RPMI8226 (cell line): ENCODE results near the gene MSI2.

Source experiments
- DNase-seq: peaks from one replicate; pipeline ENCODE4 v3.0.0-alpha.2; 2015

Gene MSI2

DNA sequence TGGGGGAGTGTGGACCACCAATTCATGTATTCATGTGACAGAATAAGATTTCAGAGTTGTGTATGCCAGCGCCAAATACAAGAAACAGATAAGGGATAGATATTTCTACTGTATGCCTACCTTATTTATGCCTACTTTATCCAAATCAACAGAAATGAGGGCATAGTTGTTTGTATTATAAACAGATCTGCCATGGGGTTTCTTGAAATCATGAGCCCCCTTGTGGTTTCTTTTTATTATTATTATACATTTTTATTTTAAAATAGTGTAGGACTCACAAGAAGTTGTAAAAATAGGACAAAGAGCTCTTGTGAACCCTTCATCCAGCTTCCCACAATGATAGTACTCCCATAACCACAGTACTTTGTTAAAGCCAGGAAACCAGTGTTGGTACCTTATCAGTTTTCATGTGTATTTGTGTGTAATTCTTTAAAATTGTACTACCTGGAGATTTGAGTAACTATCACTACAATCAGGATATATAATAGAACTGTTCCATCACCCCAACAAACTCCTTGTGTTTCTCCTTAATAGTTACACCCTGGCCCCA lies 259.4 kb downstream of the MSI2 start:
- no peak for DNase-seq

DNA sequence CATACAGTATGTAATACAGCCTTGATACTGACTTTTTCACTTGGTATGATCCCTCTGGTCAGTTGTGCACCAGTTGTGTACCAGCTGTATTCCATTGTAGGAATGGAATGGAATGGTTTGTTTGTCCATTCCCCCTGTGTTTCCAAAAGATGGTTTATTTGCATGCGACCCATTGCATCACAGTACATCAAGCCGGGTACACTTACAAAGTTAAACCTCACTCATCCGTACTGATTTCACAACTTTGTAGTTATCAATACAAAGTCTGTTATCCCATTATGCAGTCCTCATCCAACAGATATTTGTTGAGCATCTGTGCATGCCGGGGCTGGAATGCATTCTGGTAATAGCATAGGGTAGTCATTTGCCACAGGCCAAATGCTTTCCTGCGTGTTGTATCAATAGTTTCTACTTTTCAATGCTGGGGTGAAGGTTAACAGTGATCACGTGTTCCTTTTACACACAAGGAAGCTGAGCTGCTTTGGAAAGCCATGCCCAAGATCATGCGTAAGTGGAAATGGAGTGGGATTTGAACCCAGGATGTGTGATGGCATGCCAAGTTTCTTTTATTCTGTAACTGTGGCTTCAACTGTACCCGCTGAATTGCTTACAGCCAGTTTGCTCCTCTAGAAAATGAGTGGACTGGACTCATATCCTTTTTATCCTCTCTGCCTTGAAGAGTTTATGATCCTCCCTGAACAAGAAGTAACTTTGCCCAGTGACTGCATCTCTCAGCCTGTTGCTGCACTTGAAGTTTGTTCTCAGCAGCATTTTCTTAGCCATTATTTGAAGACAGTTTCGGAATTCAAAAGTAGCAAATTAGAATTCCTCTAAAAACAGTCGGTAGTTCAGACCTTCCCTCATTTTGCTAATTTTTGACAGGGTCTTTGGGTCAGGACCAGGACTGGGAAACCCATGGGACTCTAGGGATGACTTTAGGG lies 260.2 kb downstream of the MSI2 start:
- DNase-seq, result no peak

DNA sequence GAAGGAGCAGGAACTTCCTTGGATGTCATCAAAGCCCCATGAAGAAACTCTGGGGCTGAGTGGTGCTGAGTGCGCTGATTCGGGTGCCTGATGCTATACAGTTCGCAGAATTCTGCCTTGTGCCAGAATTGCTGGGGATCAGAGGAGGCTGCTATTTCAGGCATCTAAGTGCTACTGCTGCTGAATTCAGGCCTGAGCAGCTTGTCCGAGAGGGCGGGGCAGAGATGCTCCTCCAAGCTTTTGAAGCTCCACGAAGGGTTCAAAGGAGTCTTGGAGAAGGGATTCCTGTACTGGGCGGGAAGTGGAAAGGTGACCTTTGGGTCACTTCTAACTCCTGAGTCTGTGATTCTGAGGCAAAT lies 260.9 kb downstream of the MSI2 start:
- no peak for DNase-seq

- DNase-seq, result no peak
Observed at GRCh38 chr17:57517632-57518456, 261.5 kb downstream of the MSI2 start.

GRCh38 chr17:57518587-57519581 lies 262.6 kb downstream of the MSI2 start:
- DNase-seq, result no peak

GRCh38 chr17:57519800-57520199 lies 263.5 kb downstream of the MSI2 start:
- DNase-seq, result no peak

- DNase-seq, result no peak
Observed at GRCh38 chr17:57521606-57522005, 265.3 kb downstream of the MSI2 start.

- no peak for DNase-seq
Observed at GRCh38 chr17:57522042-57523005, 266.0 kb downstream of the MSI2 start.

DNA sequence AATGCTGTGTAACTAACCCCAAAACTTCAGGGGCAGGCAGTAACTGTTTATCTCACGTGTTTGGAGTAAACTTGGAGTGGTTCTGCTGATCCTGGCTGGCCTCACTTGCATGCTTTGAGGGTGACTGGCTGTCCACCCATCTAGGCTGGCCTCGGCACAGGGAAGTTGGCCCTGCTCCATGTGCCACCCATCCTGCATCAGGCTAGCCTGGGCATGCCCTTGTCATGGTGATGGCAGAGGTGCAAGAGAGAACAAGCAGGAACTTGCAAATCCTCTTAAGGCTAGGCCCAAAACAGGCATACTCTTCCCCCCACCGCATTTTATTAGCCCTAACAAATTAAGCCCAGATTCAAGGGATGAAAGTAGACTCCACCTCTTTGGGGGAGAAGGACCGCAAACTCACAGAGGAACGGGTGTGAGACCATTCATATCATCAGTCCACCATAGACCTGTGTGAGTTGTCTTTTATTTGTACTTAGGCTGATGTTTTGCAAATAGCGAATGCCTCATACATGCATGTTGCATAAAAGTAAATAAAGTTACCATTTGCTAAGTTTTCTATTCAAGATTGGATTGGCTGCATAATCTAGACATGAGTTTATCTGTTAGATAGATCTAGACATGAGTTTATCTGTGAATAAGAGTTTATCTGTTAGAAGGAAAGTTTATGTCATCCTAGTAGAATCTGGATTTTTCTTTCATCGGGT lies 267.8 kb downstream of the MSI2 start:
- DNase-seq, result no peak

DNA sequence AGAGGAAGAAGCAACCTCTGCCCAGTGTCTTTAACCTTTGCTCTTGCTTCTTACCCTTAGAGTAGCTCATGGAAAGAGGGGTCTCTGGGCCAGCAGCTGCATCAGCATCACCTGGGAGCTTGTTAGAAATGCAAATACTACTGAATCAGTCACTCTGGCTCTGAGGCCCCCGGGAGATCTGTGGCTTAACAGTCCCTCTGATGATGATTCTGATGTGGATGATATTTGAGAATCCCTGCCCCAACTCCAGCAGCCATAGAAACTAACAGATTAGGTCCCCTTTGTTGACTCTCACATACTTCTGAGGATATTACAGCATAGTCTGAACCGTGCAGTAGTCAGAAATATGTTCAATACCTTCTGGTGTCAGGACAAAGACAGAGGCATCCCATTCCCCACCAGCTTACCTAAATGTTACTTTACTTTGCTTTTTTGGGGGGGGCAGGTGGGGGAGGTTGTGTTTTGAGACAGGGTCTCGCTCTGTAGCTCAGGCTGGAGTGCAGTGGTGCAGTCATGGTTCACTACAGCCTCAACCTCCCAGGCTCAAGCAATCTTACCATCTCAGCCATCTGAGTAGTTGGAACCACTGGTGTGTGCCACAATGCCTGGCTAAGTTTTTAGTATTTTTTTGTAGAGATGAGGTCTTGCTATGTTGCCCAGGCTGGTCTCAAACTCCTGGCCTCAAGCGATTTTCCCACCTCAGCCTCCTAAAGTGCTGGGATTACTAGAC lies 268.7 kb downstream of the MSI2 start:
- DNase-seq, result no peak

- DNase-seq, result no peak
Observed at GRCh38 chr17:57527221-57528057, 271.1 kb downstream of the MSI2 start.

GRCh38 chr17:57528058-57528451 lies 271.7 kb downstream of the MSI2 start:
- DNase-seq, result no peak

- no peak for DNase-seq
Observed at GRCh38 chr17:57530026-57530425, 273.7 kb downstream of the MSI2 start.

DNA sequence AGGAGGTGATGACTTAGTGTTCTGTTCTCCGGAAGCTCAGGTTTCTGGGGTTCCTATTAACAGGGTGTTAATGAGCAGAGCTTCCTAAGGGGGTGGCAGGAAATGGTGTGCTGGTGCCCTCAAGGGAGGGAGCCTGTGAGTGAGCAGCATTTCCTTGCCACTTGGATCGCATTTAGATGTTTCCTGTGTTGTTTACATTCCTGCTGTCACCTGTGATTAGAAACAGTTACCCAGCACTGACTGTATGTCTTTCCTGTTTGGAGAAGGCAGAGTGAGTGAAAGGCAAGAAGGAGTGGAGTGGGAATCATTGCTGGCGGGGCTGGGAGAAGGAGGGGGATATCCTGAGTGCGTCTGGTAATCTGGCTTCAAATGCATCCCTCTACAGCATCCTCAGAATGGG lies 274.2 kb downstream of the MSI2 start:
- no peak for DNase-seq

GRCh38 chr17:57531078-57531477 lies 274.8 kb downstream of the MSI2 start:
- DNase-seq, result no peak

DNA sequence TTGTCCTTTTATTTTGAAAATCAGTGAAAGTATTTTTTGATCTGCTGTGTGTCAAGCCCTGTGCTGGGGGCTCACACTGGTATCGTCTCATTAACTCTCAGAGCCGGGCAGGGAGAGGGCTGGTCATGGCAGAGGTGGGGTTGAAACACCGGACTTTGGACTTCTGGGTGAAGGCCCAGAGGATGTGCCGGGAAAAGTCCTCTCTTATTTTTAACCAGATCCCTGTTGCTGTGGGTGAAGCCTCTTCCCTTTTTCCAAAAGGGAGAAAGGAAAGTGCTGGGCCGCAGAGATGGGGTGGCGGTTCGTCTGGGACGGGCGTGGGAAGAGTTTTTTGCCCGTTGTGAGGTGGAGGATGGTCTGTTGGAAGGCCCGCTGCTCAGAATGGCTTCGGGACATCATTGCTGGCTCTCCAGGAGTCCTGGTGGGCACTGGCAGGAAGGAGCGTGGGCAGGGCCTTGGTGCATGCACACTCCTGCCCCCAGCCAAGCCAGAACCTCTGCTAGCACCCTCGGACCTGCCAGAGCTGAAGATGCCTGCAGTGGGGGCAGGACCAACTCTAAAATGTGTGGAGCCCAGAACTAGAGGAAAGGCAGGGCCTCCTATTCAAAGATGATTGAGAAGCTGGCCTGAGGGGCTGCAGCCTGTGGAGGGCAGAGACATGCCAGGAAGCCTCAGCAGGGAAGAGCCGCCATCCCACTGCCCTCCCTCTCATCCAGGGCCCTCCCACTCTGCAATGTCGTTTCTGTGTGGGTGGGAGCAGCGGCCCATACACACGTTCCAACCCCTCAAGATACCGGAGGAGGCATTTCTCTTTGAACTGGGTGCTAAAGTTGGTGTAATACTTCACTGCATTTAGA lies 275.6 kb downstream of the MSI2 start:
- DNase-seq, result no peak

DNA sequence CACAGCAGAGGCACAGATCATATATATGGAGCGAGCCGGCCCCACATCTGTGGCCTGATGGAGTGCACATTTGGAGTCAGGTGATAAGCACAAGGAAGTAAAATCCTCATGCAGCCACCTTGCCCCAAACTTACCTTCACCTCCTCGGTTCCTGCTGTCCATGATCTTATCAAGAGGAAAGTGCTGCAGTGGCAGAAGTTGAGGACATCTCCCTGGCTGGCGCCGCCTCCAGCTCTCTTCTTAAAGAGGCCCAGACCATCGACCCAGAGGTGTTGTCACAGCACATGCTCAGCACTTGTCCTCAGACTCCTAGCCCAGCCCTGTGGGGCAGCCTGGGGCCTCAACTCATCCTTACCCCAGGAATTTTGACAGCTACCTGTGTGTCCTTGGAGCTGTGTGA lies 276.2 kb downstream of the MSI2 start:
- no peak for DNase-seq

- DNase-seq, result no peak
Observed at GRCh38 chr17:57532966-57533365, 276.6 kb downstream of the MSI2 start.
